GM12891 (cell line): ENCODE results near the gene CNTNAP4.

Source experiments
- PAX5 ChIP-seq: IDR thresholded peaks from 2 replicates; pipeline ENCODE4 v1.6.1; 2011; ENCODE audit warnings: low read length, moderate library complexity, mild to moderate bottlenecking; ENCODE audit not compliant: insufficient read depth, severe bottlenecking
- POLR2A ChIP-seq: IDR thresholded peaks from 2 replicates; pipeline ENCODE4 v1.6.1; 2011; ENCODE audit warnings: low read depth, low read length, control low read depth
- POLR2AphosphoS5 ChIP-seq: IDR thresholded peaks from 2 replicates; pipeline ENCODE4 v1.6.1; 2011; ENCODE audit warnings: low read depth, low read length, control low read depth
- POU2F2 ChIP-seq: IDR thresholded peaks from 2 replicates; pipeline ENCODE4 v1.6.1; 2011; ENCODE audit warnings: low read depth, mild to moderate bottlenecking, control low read depth, low read length, moderate library complexity
- SPI1 ChIP-seq: IDR thresholded peaks from 2 replicates; pipeline ENCODE4 v1.6.1; 2011; ENCODE audit warnings: low read depth, low read length, control low read depth
- TAF1 ChIP-seq: IDR thresholded peaks from 2 replicates; pipeline ENCODE4 v1.6.1; 2011; ENCODE audit warnings: low read depth, low read length, control low read depth

DNA sequence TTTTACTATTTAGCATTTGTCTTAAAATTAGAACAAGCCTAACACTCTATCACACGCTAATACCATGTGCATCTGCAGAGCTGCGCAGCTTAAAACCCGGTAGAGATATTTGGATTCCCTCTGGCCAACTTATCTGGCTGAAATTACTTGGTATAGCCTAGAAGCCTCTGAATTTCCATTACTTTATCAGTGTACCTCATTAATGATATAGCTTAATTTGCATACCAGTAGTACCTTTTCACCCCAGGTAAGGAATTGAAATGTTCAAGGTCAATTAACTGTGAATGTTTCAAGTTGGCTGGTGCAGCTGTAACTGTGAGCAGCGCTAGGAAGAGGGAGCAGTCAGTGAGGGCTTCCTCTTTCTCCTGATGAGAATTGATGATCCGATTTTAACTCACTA, 74.2 kb downstream of the CNTNAP4 start:
- TF ChIP-seq POLR2AphosphoS5: no peak
- TF ChIP-seq POLR2A: no peak
- no peak for TF ChIP-seq TAF1
- TF ChIP-seq PAX5: no peak
- TF ChIP-seq SPI1: no peak
- no peak for TF ChIP-seq POU2F2
